Measurements from ENCODE around the gene TSC22D2.

TSC22D2 gene

DNA sequence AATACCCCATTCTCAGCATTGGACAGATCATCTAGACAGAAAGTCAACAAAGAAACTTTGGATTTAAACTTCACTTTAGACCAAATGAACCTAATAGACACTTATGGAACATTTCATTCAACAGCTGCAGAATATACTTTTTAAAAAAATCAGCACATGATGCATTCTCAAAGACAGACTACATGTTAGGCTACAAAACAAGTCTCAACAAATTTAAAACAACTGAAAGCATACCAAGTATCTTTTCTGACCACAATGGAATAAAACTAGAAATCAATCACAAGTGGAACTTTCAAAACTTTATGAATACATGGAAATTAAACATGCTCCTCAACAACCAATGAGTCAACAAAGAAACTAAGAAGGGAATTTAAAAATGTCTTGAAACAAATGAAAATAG lies 100.3 kb downstream of the TSC22D2 start:
- DNase-seq = no peak
- H3K27ac Mint-ChIP-seq = no peak overlapping the region

DNA sequence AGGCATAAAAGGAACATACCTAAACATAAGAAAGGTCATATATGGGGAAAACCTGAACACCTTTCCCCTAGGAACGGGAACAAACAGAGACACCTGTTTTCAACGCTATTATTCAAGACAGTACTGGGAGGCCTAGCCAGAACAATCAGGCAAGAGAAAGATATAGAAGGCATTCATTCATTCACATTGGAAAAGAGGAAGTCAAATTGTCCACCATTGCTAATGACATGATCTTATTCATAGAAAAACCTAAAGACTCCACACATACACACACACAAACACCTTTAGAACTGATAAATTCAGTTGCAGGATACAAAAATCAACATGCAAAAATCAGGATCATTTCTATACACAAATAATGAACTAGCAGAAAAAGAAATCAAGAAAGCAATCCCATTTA lies 101.7 kb downstream of the TSC22D2 start:
- Mint-ChIP-seq H3K4me3 (no peak overlapping the region), H3K4me1 (no peaks in the 10 kb centered on the region), H3K36me3 (ENCODE audit: low read depth) (peaks cover 10% of the 10 kb centered on the region), H3K27ac (no peak overlapping the region), H3K9me3 (peaks cover 13% of the 10 kb centered on the region), H3K27me3 (ENCODE audit: low read depth, poor library complexity) (peaks cover 7% of the 10 kb centered on the region)
- no peak for DNase-seq
- TF ChIP-seq, protein P1, sequence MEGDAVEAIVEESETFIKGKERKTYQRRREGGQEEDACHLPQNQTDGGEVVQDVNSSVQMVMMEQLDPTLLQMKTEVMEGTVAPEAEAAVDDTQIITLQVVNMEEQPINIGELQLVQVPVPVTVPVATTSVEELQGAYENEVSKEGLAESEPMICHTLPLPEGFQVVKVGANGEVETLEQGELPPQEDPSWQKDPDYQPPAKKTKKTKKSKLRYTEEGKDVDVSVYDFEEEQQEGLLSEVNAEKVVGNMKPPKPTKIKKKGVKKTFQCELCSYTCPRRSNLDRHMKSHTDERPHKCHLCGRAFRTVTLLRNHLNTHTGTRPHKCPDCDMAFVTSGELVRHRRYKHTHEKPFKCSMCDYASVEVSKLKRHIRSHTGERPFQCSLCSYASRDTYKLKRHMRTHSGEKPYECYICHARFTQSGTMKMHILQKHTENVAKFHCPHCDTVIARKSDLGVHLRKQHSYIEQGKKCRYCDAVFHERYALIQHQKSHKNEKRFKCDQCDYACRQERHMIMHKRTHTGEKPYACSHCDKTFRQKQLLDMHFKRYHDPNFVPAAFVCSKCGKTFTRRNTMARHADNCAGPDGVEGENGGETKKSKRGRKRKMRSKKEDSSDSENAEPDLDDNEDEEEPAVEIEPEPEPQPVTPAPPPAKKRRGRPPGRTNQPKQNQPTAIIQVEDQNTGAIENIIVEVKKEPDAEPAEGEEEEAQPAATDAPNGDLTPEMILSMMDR (IDR thresholded peaks at IDR 0.05) = no peak

More for the DNA sequence above, 100.3 kb downstream of the TSC22D2 start:
- no peak overlapping the region for H3K4me3 Mint-ChIP-seq
- peaks cover 13% of the 10 kb centered on the region for H3K9me3 Mint-ChIP-seq
- H3K27me3 Mint-ChIP-seq (ENCODE audit: low read depth, poor library complexity) = peaks cover 7% of the 10 kb centered on the region
- TF ChIP-seq, protein P1 (IDR thresholded peaks at IDR 0.05) = no peak
- no peaks in the 10 kb centered on the region for H3K4me1 Mint-ChIP-seq
- peaks cover 10% of the 10 kb centered on the region for H3K36me3 Mint-ChIP-seq (ENCODE audit: low read depth)

DNA sequence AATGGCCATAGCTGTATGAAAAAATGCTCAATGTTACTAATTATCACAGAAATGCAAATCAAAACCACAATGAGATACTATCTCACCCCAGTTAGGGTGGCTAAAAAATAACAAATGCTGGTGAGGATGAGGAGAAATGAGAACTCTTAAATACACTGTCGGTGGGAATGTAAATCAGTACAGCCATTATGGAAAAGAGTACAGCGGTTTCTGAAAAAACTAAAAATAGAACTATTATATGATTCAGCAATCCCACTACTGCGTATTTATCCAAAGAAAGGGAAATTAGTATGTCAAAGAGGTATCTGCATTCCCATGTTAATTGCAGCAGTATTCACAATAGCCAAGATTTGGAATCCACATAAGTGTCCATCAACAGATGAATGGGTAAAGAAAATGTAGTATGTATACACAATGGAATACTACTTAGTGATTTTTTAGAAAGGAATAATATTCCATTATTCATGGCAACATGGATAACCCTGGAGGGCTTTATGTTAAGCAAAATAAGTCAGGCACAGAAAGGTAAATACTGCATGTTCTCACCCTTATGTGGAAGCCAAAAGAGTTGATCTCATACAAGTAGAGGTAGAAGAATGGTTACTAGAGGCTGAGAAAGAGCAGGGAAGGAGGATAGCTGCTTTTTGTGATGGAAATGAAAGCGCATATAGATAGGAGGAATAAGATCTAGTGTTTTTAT lies 103.2 kb downstream of the TSC22D2 start:
- H3K27me3 Mint-ChIP-seq (ENCODE audit: low read depth, poor library complexity) = peaks cover 2% of the 10 kb centered on the region

DNA sequence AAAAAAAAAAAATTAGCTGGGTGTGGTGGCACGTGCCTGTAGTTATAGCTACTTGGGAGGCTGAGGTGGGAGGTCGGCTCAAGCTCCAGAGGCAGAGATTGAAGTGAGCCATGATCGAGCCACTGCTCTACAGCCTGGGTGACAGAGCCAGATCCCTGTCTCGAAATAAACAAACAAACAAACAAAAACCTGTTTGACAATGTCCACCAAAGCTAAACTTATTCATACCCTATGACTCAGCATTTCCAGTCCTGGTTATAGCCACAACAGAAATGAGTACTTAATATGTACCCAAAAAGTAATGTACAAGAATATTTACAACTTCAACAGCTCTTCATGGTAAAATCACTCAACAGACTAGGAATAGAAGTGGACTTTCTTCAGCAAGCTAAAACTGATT lies 107.1 kb downstream of the TSC22D2 start:
- Mint-ChIP-seq H3K27ac (peak overlapping the region; percentile 20), H3K4me3 (no peak overlapping the region), H3K9me3 (peaks cover 35% of the 10 kb centered on the region), H3K27me3 (ENCODE audit: low read depth, poor library complexity) (peaks cover 2% of the 10 kb centered on the region), H3K36me3 (ENCODE audit: low read depth) (peaks cover 5% of the 10 kb centered on the region), H3K4me1 (no peaks in the 10 kb centered on the region)
- TF ChIP-seq, protein P1 (IDR thresholded peaks at IDR 0.05) = no peak
- no peak for DNase-seq

More for the DNA sequence above, 103.2 kb downstream of the TSC22D2 start:
- no peak for DNase-seq
- TF ChIP-seq, protein P1 (IDR thresholded peaks at IDR 0.05) = no peak
- Mint-ChIP-seq H3K27ac (no peak overlapping the region), H3K4me1 (no peaks in the 10 kb centered on the region), H3K4me3 (no peak overlapping the region), H3K36me3 (ENCODE audit: low read depth) (peaks cover 10% of the 10 kb centered on the region), H3K9me3 (peaks cover 21% of the 10 kb centered on the region)
